ENCODE data around the gene IRAK3. TPM values are rescaled to one million over a fixed set of nuclear protein-coding genes. Genes with fewer than 3 reads are reported as not detected.

The IRAK3 gene
- polyA plus RNA-seq, 1 donor from 2014 or later, result 0.31 TPM

GRCh38 chr12:66240096-66240820 is 51.2 kb downstream of the IRAK3 start:
- no peak overlapping the region for H3K9ac ChIP-seq (ENCODE audit: low read length)
- H2AFZ ChIP-seq (ENCODE audit: low read depth, low read length), result no peak overlapping the region
- H3K4me3 ChIP-seq (ENCODE audit: low read length), result no peak overlapping the region
- H4K20me1 ChIP-seq (ENCODE audit: insufficient read depth), result no peaks in the 10 kb centered on the region
- no peak overlapping the region for H3K4me2 ChIP-seq (ENCODE audit: low read length)
- H3K27me3 ChIP-seq (ENCODE audit: insufficient read depth, low read depth, low read length), result peaks cover 13% of the 10 kb centered on the region
- H3F3A ChIP-seq (ENCODE audit: insufficient read depth, low read length, poor library complexity, severe bottlenecking), result no peaks in the 10 kb centered on the region
- H3K36me3 ChIP-seq (ENCODE audit: insufficient read depth, low read length), result no peaks in the 10 kb centered on the region
- H3K79me2 ChIP-seq (replicated peaks; ENCODE audit: insufficient read depth, low read length), result no peaks in the 10 kb centered on the region
- no peaks in the 10 kb centered on the region for H3K9me2 ChIP-seq (ENCODE audit: insufficient read depth, low read length)
- H3K27ac ChIP-seq (ENCODE audit: low read length), result no peak overlapping the region
- TF ChIP-seq SMC3 (conservative IDR thresholded peaks at IDR 0.05; ENCODE audit: poor library complexity) (no peak), MXI1 (conservative IDR thresholded peaks at IDR 0.05; ENCODE audit: poor library complexity, severe bottlenecking) (no peak), CTCF (IDR thresholded peaks at IDR 0.05; ENCODE audit: poor library complexity, severe bottlenecking) (no peak), EZH2 (IDR thresholded peaks at IDR 0.05; ENCODE audit: borderline replicate concordance, insufficient read depth, low read length, poor library complexity, severe bottlenecking) (no peak), TAF1 (IDR thresholded peaks at IDR 0.05; ENCODE audit: low read depth) (no peak), EP300 (conservative IDR thresholded peaks at IDR 0.05; ENCODE audit: poor library complexity, severe bottlenecking) (no peak), REST (IDR thresholded peaks at IDR 0.05; ENCODE audit: borderline replicate concordance) (no peak)
- H3K9me3 ChIP-seq (ENCODE audit: low read length), result no peaks in the 10 kb centered on the region

- Histone ChIP-seq H3K4me2 (ENCODE audit: low read length) (no peak overlapping the region), H2AFZ (ENCODE audit: low read depth, low read length) (no peak overlapping the region)
- TF ChIP-seq EZH2 (IDR thresholded peaks at IDR 0.05; ENCODE audit: borderline replicate concordance, insufficient read depth, low read length, poor library complexity, severe bottlenecking), result no peak
- TF ChIP-seq RAD21 (conservative IDR thresholded peaks at IDR 0.05), result no peak
- no peak for TF ChIP-seq EP300 (conservative IDR thresholded peaks at IDR 0.05; ENCODE audit: poor library complexity, severe bottlenecking)
- TF ChIP-seq TAF1 (IDR thresholded peaks at IDR 0.05; ENCODE audit: low read depth), result no peak
- no peak for TF ChIP-seq MXI1 (conservative IDR thresholded peaks at IDR 0.05; ENCODE audit: poor library complexity, severe bottlenecking)
- no peak for TF ChIP-seq POLR2AphosphoS5 (IDR thresholded peaks at IDR 0.05)
- TF ChIP-seq SMC3 (conservative IDR thresholded peaks at IDR 0.05; ENCODE audit: poor library complexity), result no peak
- TF ChIP-seq REST (IDR thresholded peaks at IDR 0.05; ENCODE audit: borderline replicate concordance), result no peak
- TF ChIP-seq CTCF (IDR thresholded peaks at IDR 0.05; ENCODE audit: poor library complexity, severe bottlenecking), result no peak
Measured at GRCh38 chr12:66241061-66242043, 52.3 kb downstream of the IRAK3 start.

More at GRCh38 chr12:66241061-66242043, 52.3 kb downstream of the IRAK3 start:
- H3K4me3 ChIP-seq (ENCODE audit: low read length), result no peak overlapping the region
- H3F3A ChIP-seq (ENCODE audit: insufficient read depth, low read length, poor library complexity, severe bottlenecking), result no peaks in the 10 kb centered on the region
- no peaks in the 10 kb centered on the region for H3K9me2 ChIP-seq (ENCODE audit: insufficient read depth, low read length)
- peaks cover 4% of the 10 kb centered on the region for H3K27me3 ChIP-seq (ENCODE audit: insufficient read depth, low read depth, low read length)
- no peak overlapping the region for H3K27ac ChIP-seq (ENCODE audit: low read length)
- no peaks in the 10 kb centered on the region for H3K9me3 ChIP-seq (ENCODE audit: low read length)
- no peak overlapping the region for H3K9ac ChIP-seq (ENCODE audit: low read length)
- H4K20me1 ChIP-seq (ENCODE audit: insufficient read depth), result no peaks in the 10 kb centered on the region
- H3K79me2 ChIP-seq (replicated peaks; ENCODE audit: insufficient read depth, low read length), result no peaks in the 10 kb centered on the region
- H3K36me3 ChIP-seq (ENCODE audit: insufficient read depth, low read length), result no peaks in the 10 kb centered on the region
